ENCODE data around the gene CNTNAP5.

Gene CNTNAP5

GRCh38 chr2:124570872-124571271 lies 545.8 kb downstream of the CNTNAP5 start:
- no peak for DNase-seq

GRCh38 chr2:124571836-124572235 lies 546.7 kb downstream of the CNTNAP5 start:
- no peak for DNase-seq

- DNase-seq = no peak
These were observed 548.0 kb downstream of the CNTNAP5 start for GRCh38 chr2:124572934-124573634.

GRCh38 chr2:124575497-124575896 lies 550.4 kb downstream of the CNTNAP5 start:
- DNase-seq = no peak

- DNase-seq = no peak
These were observed 555.2 kb downstream of the CNTNAP5 start for GRCh38 chr2:124580263-124580662.

- DNase-seq = no peak
These were observed 557.3 kb downstream of the CNTNAP5 start for GRCh38 chr2:124582387-124582786.

GRCh38 chr2:124584615-124585014 lies 559.5 kb downstream of the CNTNAP5 start:
- DNase-seq = no peak

- no peak for DNase-seq
These were observed 560.2 kb downstream of the CNTNAP5 start for GRCh38 chr2:124585277-124585676.

GRCh38 chr2:124586210-124586609 lies 561.1 kb downstream of the CNTNAP5 start:
- DNase-seq = no peak

- no peak for DNase-seq
These were observed 561.7 kb downstream of the CNTNAP5 start for GRCh38 chr2:124586835-124587234.

- DNase-seq = no peak
These were observed 564.9 kb downstream of the CNTNAP5 start for GRCh38 chr2:124589971-124590370.

- DNase-seq = no peak
These were observed 577.7 kb downstream of the CNTNAP5 start for GRCh38 chr2:124602759-124603158.

- DNase-seq = no peak
These were observed 579.9 kb downstream of the CNTNAP5 start for GRCh38 chr2:124604940-124605339.

- no peak for DNase-seq
These were observed 582.6 kb downstream of the CNTNAP5 start for GRCh38 chr2:124607679-124608078.

GRCh38 chr2:124609667-124610066 lies 584.6 kb downstream of the CNTNAP5 start:
- no peak for DNase-seq

GRCh38 chr2:124610141-124610540 lies 585.1 kb downstream of the CNTNAP5 start:
- no peak for DNase-seq

GRCh38 chr2:124610866-124611265 lies 585.8 kb downstream of the CNTNAP5 start:
- DNase-seq = no peak

GRCh38 chr2:124623560-124623959 lies 598.5 kb downstream of the CNTNAP5 start:
- DNase-seq = no peak

- no peak for DNase-seq
These were observed 600.5 kb downstream of the CNTNAP5 start for GRCh38 chr2:124625561-124625960.

GRCh38 chr2:124626993-124627392 lies 601.9 kb downstream of the CNTNAP5 start:
- DNase-seq = no peak

- no peak for DNase-seq
These were observed 608.7 kb downstream of the CNTNAP5 start for GRCh38 chr2:124633812-124634211.

- no peak for DNase-seq
These were observed 614.4 kb downstream of the CNTNAP5 start for GRCh38 chr2:124639524-124639923.

GRCh38 chr2:124640221-124640750 lies 615.2 kb downstream of the CNTNAP5 start:
- DNase-seq = no peak

GRCh38 chr2:124646166-124646815 lies 621.2 kb downstream of the CNTNAP5 start:
- no peak for DNase-seq

Measured in activated CD4-positive, alpha-beta T cell treated with anti-CD3 and anti-CD28 coated beads, Interleukin-2, amount 50 U/mL, for 4 hours (primary cell).